DND-41 (cell line): Measurements from ENCODE around the gene CARD11.

Source experiments
- CTCF ChIP-seq: IDR thresholded peaks from 2 replicates; pipeline ENCODE4 v1.5.1; 2012; ENCODE audit warnings: borderline replicate concordance, low read length, moderate library complexity, mild to moderate bottlenecking; ENCODE audit not compliant: poor library complexity, severe bottlenecking; ENCODE audit errors: extremely low read depth
- EZH2 ChIP-seq: IDR thresholded peaks from 3 replicates; pipeline ENCODE4 v1.6.1; 2012; ENCODE audit warnings: borderline replicate concordance, low read depth, mild to moderate bottlenecking, moderate library complexity, low read length, inconsistent platforms; ENCODE audit not compliant: severe bottlenecking

GRCh38 chr7:3007696-3008095 lies 36.0 kb downstream of the CARD11 start:
- no peak for TF ChIP-seq EZH2
- no peak for TF ChIP-seq CTCF
